Iris pigment epithelial cell (primary cell): ENCODE data around the gene PARP14.

Experiments used
- DNase-seq: peaks from one replicate; pipeline ENCODE4 v3.0.0-alpha.2; 2011; ENCODE audit warnings: low read depth

Gene PARP14

DNA sequence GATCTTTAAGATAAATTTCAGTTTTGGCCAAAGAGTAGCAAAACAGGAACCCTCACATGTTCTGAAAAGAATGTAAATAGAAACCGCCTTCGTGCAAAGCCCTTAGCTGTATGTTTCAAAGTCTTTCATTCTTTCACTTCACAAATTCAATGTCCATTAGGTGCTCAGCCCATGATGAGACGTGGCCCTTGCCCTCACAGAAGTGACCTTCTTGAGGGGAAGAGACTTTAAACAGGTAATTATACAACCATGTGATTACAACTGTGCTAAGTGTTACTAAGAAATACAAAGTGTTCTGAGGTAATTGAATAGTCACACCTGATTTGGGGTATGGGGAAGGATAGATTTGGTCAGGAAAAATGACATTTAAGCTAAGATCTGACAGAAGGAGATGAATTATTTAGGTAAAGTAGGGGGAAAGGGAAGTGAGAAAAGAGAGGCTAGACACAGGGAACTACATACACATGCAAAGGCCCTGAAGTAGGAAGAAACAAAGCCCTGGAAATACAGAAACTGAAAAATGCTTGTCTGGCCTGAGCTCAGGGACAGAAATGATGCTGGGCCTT, 93.4 kb downstream of the PARP14 start:
- DNase-seq, result no peak

DNA sequence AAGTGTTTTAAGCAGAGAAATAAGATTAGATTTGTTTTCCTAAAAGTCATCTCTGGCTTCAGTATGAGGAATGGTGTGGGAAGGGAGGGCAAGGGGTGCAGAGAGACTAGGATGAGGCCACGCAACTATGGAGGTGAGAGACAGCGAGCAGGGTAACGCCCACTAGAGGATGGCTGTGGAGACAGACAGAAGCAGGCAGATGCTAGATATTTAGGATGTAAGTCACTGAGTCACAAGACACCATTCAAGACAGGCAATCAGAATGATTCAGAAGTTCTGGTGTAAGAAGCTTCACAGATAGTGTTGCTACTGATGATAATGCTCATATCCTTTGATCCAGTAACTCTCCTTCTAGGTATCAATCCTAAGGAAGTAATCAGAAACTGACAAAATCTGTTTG, 93.9 kb downstream of the PARP14 start:
- DNase-seq, result peak; percentile 76

DNA sequence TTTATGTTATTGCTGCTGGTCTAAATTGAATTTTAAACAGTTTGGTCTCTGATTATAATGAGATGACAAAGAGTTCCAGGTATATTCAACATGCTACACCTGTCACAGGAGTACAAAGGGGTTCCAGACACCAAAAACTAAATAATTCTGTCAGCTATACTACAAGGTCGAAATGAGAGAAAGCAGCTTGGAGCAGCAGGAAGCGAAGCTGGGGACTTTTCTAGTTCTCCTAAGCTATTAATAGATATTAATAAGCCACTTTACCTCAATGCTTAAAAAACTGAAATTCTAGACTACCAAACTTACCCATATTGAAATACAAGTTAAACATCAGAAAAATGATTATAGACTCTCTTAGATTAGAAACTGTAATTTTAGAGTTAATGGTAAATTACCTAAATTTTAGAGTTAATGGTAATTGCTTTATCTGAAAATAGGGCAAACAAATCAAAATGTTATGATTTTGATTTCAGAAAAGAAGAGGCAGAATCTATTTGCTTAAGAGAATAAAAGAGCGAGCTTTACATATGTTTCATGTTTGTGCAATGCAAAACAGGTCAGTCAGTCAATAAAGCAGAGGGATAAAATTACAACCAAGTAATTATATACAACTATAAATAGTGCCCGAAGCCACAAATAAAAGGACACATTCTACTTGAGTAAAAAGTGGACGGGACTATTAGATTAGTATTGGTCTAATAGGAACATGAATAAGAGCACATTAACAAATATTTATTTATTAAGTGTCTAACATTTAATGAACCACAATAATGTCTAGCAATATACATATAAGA, 96.2 kb downstream of the PARP14 start:
- no peak for DNase-seq

DNA sequence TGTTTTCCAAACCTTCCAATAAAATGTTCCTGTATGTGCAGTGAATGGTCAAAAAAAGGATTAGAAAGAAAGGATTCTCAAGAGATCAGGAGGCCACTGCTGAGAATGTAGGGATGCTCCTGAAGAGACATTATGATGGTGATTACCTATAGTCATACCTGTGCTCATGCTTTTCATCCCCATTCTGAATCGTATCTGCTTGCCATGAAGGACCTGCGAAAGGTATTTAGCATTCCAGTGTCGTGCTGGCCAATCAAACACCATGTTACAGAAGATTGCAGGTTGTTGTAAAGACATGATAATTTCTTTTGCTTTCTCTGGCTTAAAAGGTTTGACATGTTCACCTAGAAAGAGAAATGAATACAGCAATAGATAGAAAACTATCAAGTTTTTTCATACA, 96.9 kb downstream of the PARP14 start:
- DNase-seq, result no peak
